AG04450 (cell line): ENCODE results near the gene FBXL15. TPM values are rescaled to one million over a fixed set of nuclear protein-coding genes. Genes with fewer than 3 reads are reported as not detected.

Experiments
- CTCF ChIA-PET: fragments of 300-600, 350-600 bp; formaldehyde crosslinking; extraction: SDS; loops from one replicate; lab custom pipeline; 2022; ENCODE audit warnings: antibody characterized with exemption, inconsistent platforms; lab: Charles Lee
- POLR2A ChIA-PET: fragments of 350-600 bp; formaldehyde crosslinking; extraction: SDS; loops from one replicate; lab custom pipeline; 2021; ENCODE audit warnings: antibody characterized with exemption, inconsistent platforms; lab: Yijun Ruan, JAX
- DNase-seq: peaks from one replicate; pipeline ENCODE4 v3.0.0-alpha.2; 2011; ENCODE audit warnings: low read depth, low spot score
- H3K27ac ChIP-seq: one replicate; pipeline ENCODE4 v1.5.1; 2012; ENCODE audit warnings: low read depth, low read length, control low read depth
- H3K27me3 ChIP-seq: one replicate; pipeline ENCODE4 v1.6.0; 2012; ENCODE audit warnings: low read length; ENCODE audit not compliant: control insufficient read depth, insufficient read depth
- H3K4me3 ChIP-seq: 2 replicates; pipeline ENCODE4 v1.5.1; 2011; ENCODE audit warnings: mild to moderate bottlenecking, low read depth, low read length, control low read depth
- H3K9me3 ChIP-seq: 2 replicates; pipeline ENCODE4 v1.5.1; 2012; ENCODE audit warnings: low read length; ENCODE audit not compliant: control insufficient read depth, insufficient read depth
- CTCF ChIP-seq: IDR thresholded peaks from 2 replicates; pipeline ENCODE4 v1.5.1; 2011; ENCODE audit warnings: low read depth, low read length, control low read depth, inconsistent platforms
- polyA plus RNA-seq: library from polyadenylated mRNA; depleted of rRNA; stranded (reverse); fragments of >200 nt; gene quantifications from 2 replicates; pipeline ENCODE4 v1.2.3, GENCODE V29; 2011

FBXL15 gene
- polyA plus RNA-seq, 1 experiment = 2.7 TPM

- H3K4me3 ChIP-seq = no peak overlapping the region
- ChIA-PET CTCF (interaction anchor here (3.0 to 5.0 kb wide), 3 partner anchors 8 to 255 kb away, joined by 14 to 33 read pairs (median 21); partner anchors contain the start of gene CUEDC2), POLR2A (no interaction called here)
- TF ChIP-seq CTCF = no peak
- no peaks in the 10 kb centered on the region; the same call in 1 of the 2 replicates for H3K9me3 ChIP-seq
- H3K27me3 ChIP-seq = no peaks in the 10 kb centered on the region
- H3K27ac ChIP-seq = no peak overlapping the region
- no peak for DNase-seq
Measured at GRCh38 chr10:102424145-102424544, 3.5 kb downstream of the FBXL15 start.

GRCh38 chr10:102424916-102425315 lies 4.3 kb downstream of the FBXL15 start:
- no peak for DNase-seq
- ChIA-PET CTCF (interaction anchor here (3.5 kb wide), 1 partner anchor 256 kb away, joined by 14 read pairs; no protein-coding TSS in a partner anchor), POLR2A (no interaction called here)
- Histone ChIP-seq H3K27me3 (no peaks in the 10 kb centered on the region), H3K4me3 (no peak overlapping the region), H3K9me3 (no peaks in the 10 kb centered on the region; the same call in 1 of the 2 replicates), H3K27ac (no peak overlapping the region)
- no peak for TF ChIP-seq CTCF

GRCh38 chr10:102425444-102425843 lies 4.8 kb downstream of the FBXL15 start:
- no peak overlapping the region for H3K27ac ChIP-seq
- no peak for DNase-seq
- CTCF ChIA-PET = interaction anchor here (0.8 kb wide), 1 partner anchor 256 kb away, joined by 4 read pairs; no protein-coding TSS in a partner anchor
- no peaks in the 10 kb centered on the region for H3K27me3 ChIP-seq
- H3K9me3 ChIP-seq = no peaks in the 10 kb centered on the region; the same call in 1 of the 2 replicates
- POLR2A ChIA-PET = interaction anchor here (0.5 kb wide), 1 partner anchor 11 kb away, joined by 5 read pairs; no protein-coding TSS in a partner anchor
- no peak overlapping the region for H3K4me3 ChIP-seq
- no peak for TF ChIP-seq CTCF

- TF ChIP-seq CTCF = no peak
- no peaks in the 10 kb centered on the region for H3K27me3 ChIP-seq
- no peak for DNase-seq
- POLR2A ChIA-PET = interaction anchor here (0.6 kb wide), 1 partner anchor 22 kb away, joined by 3 read pairs; no protein-coding TSS in a partner anchor
- H3K27ac ChIP-seq = no peak overlapping the region
- CTCF ChIA-PET = no interaction called here
- H3K4me3 ChIP-seq = no peak overlapping the region
- no peaks in the 10 kb centered on the region; the same call in 1 of the 2 replicates for H3K9me3 ChIP-seq
Measured at GRCh38 chr10:102426803-102427287, 6.2 kb downstream of the FBXL15 start.

- H3K27ac ChIP-seq = no peak overlapping the region
- ChIA-PET CTCF (no interaction called here), POLR2A (interaction anchor here (0.6 kb wide), 1 partner anchor 206 kb away, joined by 3 read pairs; no protein-coding TSS in a partner anchor)
Measured at GRCh38 chr10:102429468-102429867, 8.8 kb downstream of the FBXL15 start.

More at GRCh38 chr10:102429468-102429867, 8.8 kb downstream of the FBXL15 start:
- no peak for TF ChIP-seq CTCF
- H3K9me3 ChIP-seq = no peaks in the 10 kb centered on the region
- H3K27me3 ChIP-seq = no peaks in the 10 kb centered on the region
- H3K4me3 ChIP-seq = no peak overlapping the region
- DNase-seq = no peak
